Activated CD4-positive, alpha-beta memory T cell treated with anti-CD3 and anti-CD28 coated beads, Interleukin-2, amount 10 ng/mL, durations not matched to agents 7 days and 5 days (primary cell): Measurements from ENCODE around the gene TIAM2. TPM values are rescaled to one million over a fixed set of nuclear protein-coding genes. Genes with fewer than 3 reads are reported as not detected.
A peak's percentile ranks its signal among the peaks of the same experiment; 100 is the strongest.
"Not testable (repeated sequence)": the region's sequence is repeated elsewhere in the genome, so short reads cannot be mapped to it uniquely, and the experiment has no call there.

Source experiments
- CTCF ChIA-PET: fragments of 350-600 bp; sonication (Branson Sonifier 250); formaldehyde crosslinking; loops from one replicate; lab custom pipeline; 2021; ENCODE audit warnings: antibody characterized with exemption, inconsistent platforms; lab: Charles Lee
- POLR2A ChIA-PET: fragments of 350-600 bp; sonication (Branson Sonifier 250); formaldehyde crosslinking; loops from one replicate; lab custom pipeline; 2021; ENCODE audit warnings: antibody characterized with exemption; lab: Charles Lee
- DNase-seq: peaks from one replicate; pipeline ENCODE4 v3.0.0-alpha.2; 2020
- H3K27ac Mint-ChIP-seq: one replicate; pipeline ENCODE4 v1.8.0; 2021; ENCODE audit warnings: mild to moderate bottlenecking, mixed read lengths
- H3K27me3 Mint-ChIP-seq: one replicate; pipeline ENCODE4 v1.8.0; 2021; ENCODE audit warnings: mixed read lengths
- H3K36me3 Mint-ChIP-seq: one replicate; pipeline ENCODE4 v1.8.0; 2021; ENCODE audit warnings: low read depth, mixed read lengths
- H3K4me1 Mint-ChIP-seq: one replicate; pipeline ENCODE4 v1.8.0; 2021; ENCODE audit warnings: mixed read lengths
- H3K4me3 Mint-ChIP-seq: one replicate; pipeline ENCODE4 v1.8.0; 2021; ENCODE audit warnings: mild to moderate bottlenecking, mixed read lengths
- H3K9me3 Mint-ChIP-seq: one replicate; pipeline ENCODE4 v1.8.0; 2021; ENCODE audit warnings: mixed read lengths
- total RNA-seq, 2 experiments: library from RNA; stranded (reverse); gene quantifications; one replicate each; pipeline ENCODE4 v1.2.3, GENCODE V29; 2021

The TIAM2 gene
- total RNA-seq, 2 experiments from 2014 or later = 6.1 to 8.3 TPM

DNA sequence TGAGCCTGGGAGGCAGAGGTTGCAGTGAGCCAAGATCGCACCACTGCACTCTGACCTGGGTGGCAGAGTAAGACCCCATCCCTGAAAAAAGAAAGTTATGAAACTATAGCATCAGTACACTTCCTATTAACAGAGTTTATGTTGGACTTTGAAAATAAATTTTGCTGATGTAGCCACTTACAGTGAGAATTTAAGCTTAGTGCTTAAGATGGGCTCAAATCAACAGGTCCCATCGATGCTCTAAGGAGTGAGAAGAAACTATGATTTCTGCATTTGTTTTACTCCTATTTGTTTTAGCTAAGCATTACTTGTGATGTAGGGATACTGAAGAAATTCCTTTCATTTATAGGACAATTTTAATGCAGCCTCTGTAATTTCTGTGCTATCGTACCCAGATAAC, 175.4 kb downstream of the TIAM2 start:
- Mint-ChIP-seq H3K4me1 (peaks cover 50% of the 10 kb centered on the region), H3K9me3 (no peaks in the 10 kb centered on the region), H3K27ac (peak overlapping the region; percentile 88), H3K27me3 (no peaks in the 10 kb centered on the region), H3K36me3 (no peaks in the 10 kb centered on the region), H3K4me3 (peak overlapping the region; percentile 64)
- no peak for DNase-seq
- POLR2A ChIA-PET = interaction anchor here (1.0 to 3.9 kb wide), 13 partner anchors 12 to 436 kb away, joined by 3 to 108 read pairs (median 5); partner anchors contain the start of gene TFB1M
- CTCF ChIA-PET = interaction anchor here (0.6 to 4.7 kb wide), 10 partner anchors 12 to 495 kb away, joined by 3 to 110 read pairs (median 12); partner anchors contain the start of gene TFB1M

DNA sequence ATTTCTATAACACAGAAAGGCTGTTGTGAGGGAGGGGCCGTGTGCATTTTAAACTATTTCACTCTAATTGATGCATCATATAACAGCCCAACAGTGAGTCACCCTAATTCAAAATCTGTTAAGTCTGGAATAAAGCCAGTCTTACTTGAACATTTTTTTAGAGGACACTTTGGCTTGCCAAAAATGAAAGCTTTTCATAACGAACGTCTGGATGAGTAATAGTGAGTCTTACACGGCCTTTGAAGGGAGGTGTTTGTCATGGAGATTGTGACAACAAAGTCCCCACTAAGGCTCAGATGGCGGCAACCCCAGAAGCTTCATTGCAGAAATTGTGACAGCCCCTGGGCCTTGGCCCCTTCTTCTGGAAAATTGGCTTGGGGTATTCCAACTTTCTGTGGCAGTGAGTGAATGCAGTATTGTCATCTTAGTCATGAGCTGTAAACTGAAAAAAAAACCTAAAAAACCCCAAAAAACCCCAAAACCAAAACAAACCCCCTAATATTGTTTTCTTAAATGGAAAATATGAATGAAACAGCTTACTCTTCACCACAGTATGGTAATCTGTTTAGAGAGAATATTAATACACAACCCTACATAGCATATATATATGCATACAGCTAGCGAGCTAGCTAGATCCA, 176.1 kb downstream of the TIAM2 start:
- peak; percentile 81 for DNase-seq
- Mint-ChIP-seq H3K4me3 (peak overlapping the region; percentile 64), H3K9me3 (no peaks in the 10 kb centered on the region), H3K36me3 (no peaks in the 10 kb centered on the region), H3K27me3 (no peaks in the 10 kb centered on the region), H3K27ac (peak overlapping the region; percentile 88), H3K4me1 (peaks cover 50% of the 10 kb centered on the region)
- CTCF ChIA-PET = interaction anchor here (0.6 to 4.7 kb wide), 16 partner anchors 12 to 496 kb away, joined by 3 to 110 read pairs (median 4); partner anchors contain the start of gene TFB1M
- POLR2A ChIA-PET = interaction anchor here (0.9 to 3.9 kb wide), 18 partner anchors 11 to 437 kb away, joined by 3 to 108 read pairs (median 4); partner anchors contain the start of gene TFB1M

DNA sequence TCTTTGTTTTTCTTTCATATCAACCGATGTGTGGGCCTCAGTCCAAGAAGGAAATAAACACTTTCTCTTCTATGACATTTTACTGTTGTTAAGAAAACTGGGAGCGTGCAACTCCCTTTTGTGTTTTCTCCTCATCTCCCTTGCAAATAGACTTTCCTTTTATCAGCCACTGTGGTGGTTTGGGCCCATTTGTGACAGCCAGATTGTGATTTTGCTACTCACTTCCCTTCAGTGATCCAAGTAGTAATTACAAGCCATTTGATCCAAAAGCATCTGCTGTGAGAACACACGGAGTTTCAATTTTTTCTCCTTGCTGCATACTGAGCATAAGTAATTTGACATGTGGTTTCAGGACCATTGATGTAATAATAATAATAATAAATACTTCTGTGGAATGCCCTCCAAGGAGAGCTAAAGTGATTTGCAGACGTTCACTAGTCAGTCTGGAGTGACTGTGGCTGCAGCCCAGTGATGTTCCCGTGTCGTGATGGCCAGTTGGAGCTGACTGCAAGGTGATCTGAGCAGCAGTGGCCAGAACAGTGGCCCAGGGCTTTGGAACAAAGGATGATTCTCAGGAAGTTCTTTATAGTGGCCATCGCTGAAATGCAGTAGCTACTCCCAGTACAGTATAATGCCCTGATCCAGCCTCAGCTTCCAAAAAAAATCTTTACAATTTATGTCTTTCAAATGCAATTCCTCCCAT, 176.8 kb downstream of the TIAM2 start:
- DNase-seq = no peak
- peaks cover 50% of the 10 kb centered on the region for H3K4me1 Mint-ChIP-seq
- no peaks in the 10 kb centered on the region for H3K27me3 Mint-ChIP-seq

DNA sequence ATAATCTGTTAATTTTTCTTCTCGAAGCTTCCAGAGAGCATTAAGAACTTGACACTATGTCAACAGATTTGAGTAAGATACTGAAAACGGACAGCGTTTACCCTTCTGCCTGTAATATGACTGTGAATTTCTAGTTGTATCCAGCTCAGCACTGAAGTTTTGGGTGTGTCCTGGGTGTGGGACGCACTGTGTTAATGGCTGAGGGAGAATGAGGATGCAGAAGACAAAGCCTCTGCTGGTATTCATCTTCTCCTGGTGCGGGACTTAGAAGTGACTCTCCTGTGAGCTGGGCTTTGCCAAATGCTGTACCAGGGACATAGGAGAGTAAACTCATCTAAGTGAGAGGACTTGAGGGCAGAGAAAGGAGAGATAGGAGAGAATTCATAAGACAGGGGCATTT, 178.4 kb downstream of the TIAM2 start:
- POLR2A ChIA-PET = interaction anchor here (0.8 to 3.9 kb wide), 5 partner anchors 20 to 249 kb away, joined by 3 to 108 read pairs (median 4); no protein-coding TSS in a partner anchor
- Mint-ChIP-seq H3K9me3 (no peaks in the 10 kb centered on the region), H3K27ac (no peak overlapping the region), H3K4me1 (peaks cover 50% of the 10 kb centered on the region), H3K27me3 (no peaks in the 10 kb centered on the region), H3K4me3 (no peak overlapping the region), H3K36me3 (no peaks in the 10 kb centered on the region)
- CTCF ChIA-PET = interaction anchor here (0.5 to 4.7 kb wide), 10 partner anchors 16 to 498 kb away, joined by 3 to 110 read pairs (median 6); no protein-coding TSS in a partner anchor
- no peak for DNase-seq

More for the DNA sequence above, 176.8 kb downstream of the TIAM2 start:
- Mint-ChIP-seq H3K9me3 (no peaks in the 10 kb centered on the region), H3K4me3 (peak overlapping the region; percentile 64), H3K36me3 (no peaks in the 10 kb centered on the region), H3K27ac (peak overlapping the region; percentile 88)
- CTCF ChIA-PET = interaction anchor here (0.7 to 4.7 kb wide), 18 partner anchors 13 to 497 kb away, joined by 3 to 110 read pairs (median 4); partner anchors contain the start of gene TFB1M
- POLR2A ChIA-PET = interaction anchor here (0.9 to 3.9 kb wide), 17 partner anchors 10 to 438 kb away, joined by 3 to 108 read pairs (median 4); partner anchors contain the start of gene TFB1M

DNA sequence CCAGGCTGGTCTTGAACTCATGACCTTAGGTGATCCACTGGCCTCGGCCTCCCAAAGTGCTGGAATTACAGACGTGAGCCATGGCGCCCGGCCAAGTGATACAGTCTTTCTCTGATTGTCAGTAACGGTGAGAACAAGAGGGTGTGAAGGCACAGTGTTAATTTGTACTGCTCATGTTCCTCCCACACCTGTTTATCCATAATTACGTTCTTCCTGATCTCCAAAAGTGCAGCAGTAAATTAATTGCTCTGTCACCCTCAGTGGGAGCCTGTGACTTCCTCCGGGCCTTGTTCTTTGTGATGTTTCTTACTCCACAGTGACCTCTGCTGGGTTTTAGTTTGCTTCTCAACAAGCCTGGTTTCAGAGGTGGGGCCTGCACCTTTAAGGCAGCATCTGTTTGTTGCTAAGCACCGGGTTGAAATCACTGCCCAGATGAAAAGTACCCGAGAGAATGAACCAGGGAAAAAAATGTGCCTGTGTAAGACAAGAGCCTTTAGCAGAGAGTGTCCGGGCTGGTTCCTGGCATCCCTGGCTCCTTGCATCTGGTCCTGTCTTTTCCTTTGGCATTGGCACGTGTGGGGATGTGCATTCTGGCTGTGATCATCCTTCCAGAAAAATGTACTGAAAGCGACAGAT, 179.6 kb downstream of the TIAM2 start:
- no peaks in the 10 kb centered on the region for H3K27me3 Mint-ChIP-seq
- DNase-seq = peak; percentile 72
- H3K36me3 Mint-ChIP-seq = no peaks in the 10 kb centered on the region
- ChIA-PET CTCF (interaction anchor here (0.7 to 5.3 kb wide), 8 partner anchors 21 to 305 kb away, joined by 3 to 110 read pairs (median 5); no protein-coding TSS in a partner anchor), POLR2A (interaction anchor here (1.2 kb wide), 1 partner anchor 21 kb away, joined by 6 read pairs; no protein-coding TSS in a partner anchor)
- H3K27ac Mint-ChIP-seq = peak overlapping the region; percentile 9
- peaks cover 48% of the 10 kb centered on the region for H3K4me1 Mint-ChIP-seq
- H3K9me3 Mint-ChIP-seq = no peaks in the 10 kb centered on the region
- H3K4me3 Mint-ChIP-seq = no peak overlapping the region

DNA sequence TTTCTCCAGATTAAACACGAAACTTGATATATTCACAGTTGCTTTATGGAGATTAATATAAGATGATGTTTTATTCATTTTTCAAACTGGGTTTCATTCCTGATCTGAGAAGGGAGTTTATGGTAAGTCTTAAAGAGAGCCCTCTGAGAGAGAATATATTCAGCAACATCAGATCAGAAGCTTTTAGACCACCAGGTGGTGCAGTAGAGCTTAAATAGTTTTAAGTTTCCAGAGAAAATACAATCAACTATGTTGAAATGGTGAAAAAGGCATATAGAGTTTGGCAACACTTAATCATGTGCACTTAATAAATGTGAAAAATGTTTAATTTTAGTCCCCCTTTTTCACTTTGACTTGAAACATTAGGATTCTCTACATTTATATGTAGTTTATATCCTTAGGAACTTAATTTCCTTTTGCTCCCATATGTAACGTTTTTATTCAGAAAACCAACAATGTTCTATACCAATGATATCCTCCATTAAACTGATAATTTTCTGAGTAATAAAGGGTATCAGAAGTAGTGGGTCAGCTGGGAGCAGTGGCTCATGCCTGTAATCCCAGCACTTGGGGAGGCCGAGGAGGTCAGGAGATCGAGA, 182.3 kb downstream of the TIAM2 start:
- H3K4me1 Mint-ChIP-seq = peaks cover 31% of the 10 kb centered on the region
- POLR2A ChIA-PET = interaction anchor here (0.6 kb wide), 1 partner anchor 127 kb away, joined by 4 read pairs; no protein-coding TSS in a partner anchor
- no peak overlapping the region for H3K4me3 Mint-ChIP-seq
- CTCF ChIA-PET = interaction anchor here (0.5 to 5.3 kb wide), 29 partner anchors 9 to 502 kb away, joined by 3 to 75 read pairs (median 4); partner anchors contain the start of gene TFB1M
- H3K27me3 Mint-ChIP-seq = no peaks in the 10 kb centered on the region
- no peaks in the 10 kb centered on the region for H3K36me3 Mint-ChIP-seq
- H3K9me3 Mint-ChIP-seq = no peaks in the 10 kb centered on the region
- DNase-seq = peak; percentile 34
- no peak overlapping the region for H3K27ac Mint-ChIP-seq

DNA sequence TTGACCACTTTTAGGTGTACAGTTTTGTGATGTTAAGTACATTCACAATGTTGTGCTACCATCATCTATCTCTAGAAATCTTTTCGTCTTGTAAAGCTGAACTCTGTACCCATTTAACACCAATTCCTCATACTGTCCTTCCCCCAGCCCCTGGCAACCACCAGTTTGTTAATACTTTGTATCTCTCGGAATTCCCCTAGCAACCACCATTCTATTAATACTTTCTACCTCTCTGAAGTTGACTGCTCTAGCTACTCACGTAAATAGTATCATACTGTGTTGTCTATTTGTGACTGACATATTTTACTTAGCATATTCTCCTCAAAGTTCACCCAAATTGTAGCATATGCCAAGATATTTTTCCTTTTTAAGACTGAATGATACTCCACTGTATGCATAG, 186.4 kb downstream of the TIAM2 start:
- Mint-ChIP-seq H3K27ac (no peak overlapping the region), H3K4me1 (peaks cover 16% of the 10 kb centered on the region), H3K27me3 (no peaks in the 10 kb centered on the region), H3K9me3 (no peaks in the 10 kb centered on the region), H3K36me3 (no peaks in the 10 kb centered on the region), H3K4me3 (no peak overlapping the region)
- POLR2A ChIA-PET = interaction anchor here (1.1 kb wide), 1 partner anchor 10 kb away, joined by 3 read pairs; no protein-coding TSS in a partner anchor
- DNase-seq = no peak
- CTCF ChIA-PET = no interaction called here

DNA sequence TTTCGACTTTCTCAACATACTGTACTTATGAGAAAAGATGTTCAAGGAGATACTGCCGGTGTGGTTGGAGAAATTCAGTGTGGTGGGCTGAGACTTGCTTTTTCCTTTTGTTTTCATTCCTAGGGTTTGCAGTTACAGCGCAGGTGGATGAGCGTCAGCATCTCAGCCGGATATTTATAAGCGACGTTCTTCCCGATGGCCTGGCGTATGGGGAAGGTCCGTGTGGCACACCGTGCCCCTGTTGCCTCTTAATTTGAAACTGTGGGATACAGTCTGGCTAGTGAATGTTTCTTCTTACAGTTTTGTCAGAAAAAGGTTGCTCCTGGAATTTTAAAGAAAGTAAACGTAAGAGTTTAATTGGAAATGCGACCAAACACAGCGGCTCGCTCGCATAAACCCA, 187.0 kb downstream of the TIAM2 start:
- Mint-ChIP-seq H3K4me3 (no peak overlapping the region), H3K9me3 (no peaks in the 10 kb centered on the region), H3K27ac (no peak overlapping the region), H3K27me3 (no peaks in the 10 kb centered on the region), H3K4me1 (peaks cover 18% of the 10 kb centered on the region), H3K36me3 (no peaks in the 10 kb centered on the region)
- ChIA-PET CTCF (no interaction called here), POLR2A (interaction anchor here (1.1 kb wide), 1 partner anchor 11 kb away, joined by 3 read pairs; no protein-coding TSS in a partner anchor)
- no peak for DNase-seq

DNA sequence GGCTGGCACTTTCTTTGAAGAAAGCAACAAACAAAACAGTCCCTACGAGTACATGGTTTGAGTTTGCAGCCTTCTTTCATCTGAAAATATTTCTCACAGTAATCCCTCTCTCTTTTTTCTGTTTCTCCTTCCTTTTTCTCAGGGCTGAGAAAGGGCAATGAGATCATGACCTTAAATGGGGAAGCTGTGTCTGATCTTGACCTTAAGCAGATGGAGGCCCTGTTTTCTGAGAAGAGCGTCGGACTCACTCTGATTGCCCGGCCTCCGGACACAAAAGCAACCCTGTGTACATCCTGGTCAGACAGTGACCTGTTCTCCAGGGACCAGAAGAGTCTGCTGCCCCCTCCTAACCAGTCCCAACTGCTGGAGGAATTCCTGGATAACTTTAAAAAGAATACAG, 188.0 kb downstream of the TIAM2 start:
- H3K4me1 Mint-ChIP-seq = peaks cover 27% of the 10 kb centered on the region
- no peak for DNase-seq
- no peaks in the 10 kb centered on the region for H3K27me3 Mint-ChIP-seq
- POLR2A ChIA-PET = no interaction called here
- no peaks in the 10 kb centered on the region for H3K9me3 Mint-ChIP-seq
- CTCF ChIA-PET = no interaction called here
- no peak overlapping the region for H3K4me3 Mint-ChIP-seq
- no peak overlapping the region for H3K27ac Mint-ChIP-seq
- no peaks in the 10 kb centered on the region for H3K36me3 Mint-ChIP-seq

DNA sequence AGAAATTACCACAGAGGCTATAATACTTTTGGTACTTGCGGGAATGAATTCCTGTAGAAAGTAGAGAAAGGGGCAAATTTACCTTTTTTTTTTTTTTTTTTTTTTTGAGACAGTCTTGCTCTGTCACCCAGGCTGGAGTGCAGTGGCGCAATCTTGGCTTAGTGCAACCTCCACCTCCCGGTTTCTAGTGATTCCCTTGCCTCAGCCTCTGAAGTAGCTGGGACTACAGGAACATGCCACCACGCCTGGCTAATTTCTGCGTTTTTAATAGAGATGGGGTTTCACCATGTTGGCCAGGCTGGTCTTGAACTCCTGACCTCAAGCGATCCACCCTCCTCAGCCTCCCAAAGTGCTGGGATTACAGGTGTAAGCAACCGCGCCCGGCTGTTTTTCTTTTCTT, 189.9 kb downstream of the TIAM2 start:
- not testable (repeated sequence) for H3K9me3 Mint-ChIP-seq, H3K27ac Mint-ChIP-seq

DNA sequence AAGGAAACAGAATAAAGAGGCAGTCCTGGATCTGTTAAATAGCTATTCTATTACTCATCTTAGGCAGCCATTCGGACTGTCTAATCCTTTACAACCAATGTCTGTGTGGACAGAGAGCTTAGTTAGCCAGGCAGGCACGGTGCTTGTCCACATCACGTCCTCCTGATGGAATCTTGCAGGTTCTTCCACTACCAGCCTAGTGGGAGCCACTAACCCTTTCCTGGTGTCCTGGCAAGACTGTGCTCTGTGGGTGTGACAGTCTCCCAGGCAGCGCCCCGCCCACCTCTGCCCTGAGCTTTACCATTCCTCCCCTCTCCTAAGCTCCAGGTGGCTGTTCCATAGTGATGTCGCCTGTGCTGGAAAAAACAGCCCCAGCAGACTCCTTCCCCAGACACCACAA, 190.4 kb downstream of the TIAM2 start:
- Mint-ChIP-seq H3K27ac (no peak overlapping the region), H3K4me1 (peaks cover 47% of the 10 kb centered on the region), H3K27me3 (no peaks in the 10 kb centered on the region), H3K4me3 (no peak overlapping the region), H3K36me3 (no peaks in the 10 kb centered on the region), H3K9me3 (no peaks in the 10 kb centered on the region)
- ChIA-PET CTCF (interaction anchor here (0.7 to 0.8 kb wide), 2 partner anchors 10 to 255 kb away, joined by 3 to 4 read pairs; no protein-coding TSS in a partner anchor), POLR2A (interaction anchor here (0.6 kb wide), 1 partner anchor 14 kb away, joined by 3 read pairs; no protein-coding TSS in a partner anchor)
- no peak for DNase-seq

More for the DNA sequence above, 189.9 kb downstream of the TIAM2 start:
- POLR2A ChIA-PET = interaction anchor here (0.6 kb wide), 1 partner anchor 13 kb away, joined by 3 read pairs; no protein-coding TSS in a partner anchor
- H3K4me3 Mint-ChIP-seq, H3K27me3 Mint-ChIP-seq, H3K36me3 Mint-ChIP-seq, DNase-seq: not testable (repeated sequence)
- CTCF ChIA-PET = interaction anchor here (0.7 to 0.8 kb wide), 2 partner anchors 9 to 255 kb away, joined by 3 to 4 read pairs; no protein-coding TSS in a partner anchor
- peaks cover 46% of the 10 kb centered on the region for H3K4me1 Mint-ChIP-seq
